Epithelial cell of esophagus (primary cell): ENCODE measurements around the gene PHC3.

ENCODE experiments used
- DNase-seq: peaks from one replicate; pipeline ENCODE4 v3.0.0; 2010; ENCODE audit warnings: low read depth
- H3K4me3 ChIP-seq: 2 replicates; pipeline ENCODE4 v1.5.1; 2011; ENCODE audit warnings: mild to moderate bottlenecking, low read length, control low read depth
- TF ChIP-seq, protein P1 (sequence below): IDR thresholded peaks from 2 replicates; pipeline ENCODE4 v1.5.1; 2011; ENCODE audit warnings: low read depth, mild to moderate bottlenecking, low read length, control low read depth, inconsistent platforms; ENCODE audit not compliant: insufficient read depth; ENCODE audit errors: missing control alignments

The PHC3 gene

DNA sequence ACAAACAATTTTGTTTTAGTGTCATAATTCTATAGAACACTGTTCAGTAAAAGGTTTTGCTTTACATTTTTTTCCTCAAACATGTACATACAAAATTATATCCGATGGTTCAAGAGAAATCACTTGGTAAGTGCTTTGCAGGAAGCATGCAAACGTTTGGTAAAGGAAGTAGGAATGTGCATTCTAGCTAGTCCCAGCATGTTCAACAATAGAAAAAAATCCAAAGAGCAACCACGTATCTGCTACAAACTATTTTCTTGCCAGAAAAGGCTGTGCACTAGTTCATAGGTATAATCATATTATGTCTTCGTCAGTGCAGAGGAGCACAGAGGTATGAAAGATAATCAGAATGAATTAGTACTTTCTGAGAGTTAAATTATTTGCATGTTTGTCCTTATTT is 85.8 kb downstream of the PHC3 start:
- DNase-seq: peak; percentile 63
- H3K4me3 ChIP-seq: no peak overlapping the region
- TF ChIP-seq, protein P1, sequence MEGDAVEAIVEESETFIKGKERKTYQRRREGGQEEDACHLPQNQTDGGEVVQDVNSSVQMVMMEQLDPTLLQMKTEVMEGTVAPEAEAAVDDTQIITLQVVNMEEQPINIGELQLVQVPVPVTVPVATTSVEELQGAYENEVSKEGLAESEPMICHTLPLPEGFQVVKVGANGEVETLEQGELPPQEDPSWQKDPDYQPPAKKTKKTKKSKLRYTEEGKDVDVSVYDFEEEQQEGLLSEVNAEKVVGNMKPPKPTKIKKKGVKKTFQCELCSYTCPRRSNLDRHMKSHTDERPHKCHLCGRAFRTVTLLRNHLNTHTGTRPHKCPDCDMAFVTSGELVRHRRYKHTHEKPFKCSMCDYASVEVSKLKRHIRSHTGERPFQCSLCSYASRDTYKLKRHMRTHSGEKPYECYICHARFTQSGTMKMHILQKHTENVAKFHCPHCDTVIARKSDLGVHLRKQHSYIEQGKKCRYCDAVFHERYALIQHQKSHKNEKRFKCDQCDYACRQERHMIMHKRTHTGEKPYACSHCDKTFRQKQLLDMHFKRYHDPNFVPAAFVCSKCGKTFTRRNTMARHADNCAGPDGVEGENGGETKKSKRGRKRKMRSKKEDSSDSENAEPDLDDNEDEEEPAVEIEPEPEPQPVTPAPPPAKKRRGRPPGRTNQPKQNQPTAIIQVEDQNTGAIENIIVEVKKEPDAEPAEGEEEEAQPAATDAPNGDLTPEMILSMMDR: no peak

DNA sequence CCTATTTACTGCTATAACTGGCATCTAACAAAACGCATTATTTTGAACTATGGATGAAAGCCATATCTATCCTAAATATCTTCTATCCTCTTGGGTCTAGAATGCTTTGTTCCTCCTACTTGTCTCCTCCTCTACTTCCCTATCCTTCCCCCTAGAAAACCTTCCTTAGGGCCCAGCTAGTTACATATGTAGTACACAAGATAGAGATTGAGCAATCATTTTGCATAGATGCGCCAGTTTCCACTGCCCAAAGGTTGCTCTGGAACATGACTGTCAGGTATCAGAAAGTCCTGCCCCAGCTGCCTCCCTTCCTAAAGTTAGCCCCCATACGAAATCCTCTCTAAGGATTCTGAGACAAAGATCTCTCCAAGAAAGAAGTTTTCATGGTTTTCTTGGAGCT is 88.6 kb downstream of the PHC3 start:
- H3K4me3 ChIP-seq: no peak overlapping the region
- TF ChIP-seq, protein P1: no peak
- DNase-seq: no peak

DNA sequence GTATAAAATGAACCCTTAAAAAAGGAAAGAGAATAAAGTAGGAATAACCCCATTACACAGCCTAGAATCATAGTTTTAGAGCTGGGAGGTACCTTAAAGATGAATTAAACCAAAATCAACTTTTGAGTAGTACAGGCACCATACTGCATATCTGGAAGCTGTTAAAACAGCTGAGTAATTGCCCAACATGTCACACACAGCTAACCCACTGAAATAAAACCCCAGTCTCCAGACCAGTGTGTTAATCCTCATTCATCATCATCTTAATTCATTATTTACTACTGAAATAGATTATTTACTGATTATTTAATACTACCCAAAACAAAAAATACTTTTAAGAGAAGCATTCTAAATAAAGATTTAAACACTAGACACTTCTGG is 90.9 kb downstream of the PHC3 start:
- no peak overlapping the region for H3K4me3 ChIP-seq
- TF ChIP-seq, protein P1: no peak
- DNase-seq: no peak

DNA sequence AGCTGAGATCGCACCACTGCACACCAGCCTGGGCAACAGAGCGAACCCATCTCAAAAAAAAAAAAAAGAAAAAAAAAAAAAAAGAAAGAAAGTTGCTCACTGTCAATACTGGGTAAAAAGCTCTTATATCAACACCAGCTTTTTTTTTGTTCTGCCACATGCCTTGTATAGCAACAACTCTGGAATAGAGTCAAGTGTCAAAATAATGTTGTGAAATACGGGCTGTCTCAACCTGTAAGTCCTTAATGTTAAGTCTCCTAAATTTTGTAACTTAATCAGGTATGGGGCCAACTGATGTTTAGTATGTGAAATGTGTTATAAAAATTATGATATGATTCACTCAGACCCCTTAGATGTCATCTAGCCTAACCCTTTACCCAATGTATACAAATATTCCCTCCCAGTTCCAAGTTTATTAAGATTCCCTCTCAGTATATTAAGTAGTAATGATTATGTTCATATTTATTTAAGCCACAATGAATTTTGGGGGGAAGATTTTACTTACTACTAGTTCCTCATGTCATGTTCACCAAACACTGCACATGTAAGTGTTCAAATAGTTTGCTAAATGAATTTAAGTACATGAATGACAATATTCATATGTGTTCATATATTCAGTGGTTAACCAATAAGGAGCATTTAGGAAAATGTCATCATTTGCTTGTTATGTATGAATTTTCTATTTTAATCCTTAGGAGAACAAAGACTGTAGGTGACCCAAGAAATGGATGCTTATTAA is 91.5 kb downstream of the PHC3 start:
- H3K4me3 ChIP-seq: no peak overlapping the region
- TF ChIP-seq, protein P1: no peak
- peak; percentile 17 for DNase-seq

DNA sequence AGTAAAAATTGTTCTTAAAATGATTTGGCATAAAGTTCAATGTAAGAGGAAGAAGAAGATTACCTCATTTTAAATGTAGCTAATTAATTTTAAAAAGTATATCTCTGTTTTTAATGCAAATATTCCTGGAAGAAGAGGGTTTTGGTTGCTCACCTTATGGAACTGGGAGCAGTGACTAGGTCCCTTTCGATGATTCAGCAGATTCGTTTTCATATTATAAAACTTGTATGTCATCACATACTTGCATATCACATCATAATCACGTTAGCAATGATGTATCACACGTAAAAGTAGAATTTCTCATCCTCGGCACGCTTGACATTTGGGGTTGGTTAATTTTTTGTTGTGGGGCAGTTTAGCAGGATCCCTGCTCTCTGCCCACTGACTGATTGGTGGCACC is 96.1 kb downstream of the PHC3 start:
- no peak overlapping the region for H3K4me3 ChIP-seq
- DNase-seq: no peak
- TF ChIP-seq, protein P1: no peak

DNA sequence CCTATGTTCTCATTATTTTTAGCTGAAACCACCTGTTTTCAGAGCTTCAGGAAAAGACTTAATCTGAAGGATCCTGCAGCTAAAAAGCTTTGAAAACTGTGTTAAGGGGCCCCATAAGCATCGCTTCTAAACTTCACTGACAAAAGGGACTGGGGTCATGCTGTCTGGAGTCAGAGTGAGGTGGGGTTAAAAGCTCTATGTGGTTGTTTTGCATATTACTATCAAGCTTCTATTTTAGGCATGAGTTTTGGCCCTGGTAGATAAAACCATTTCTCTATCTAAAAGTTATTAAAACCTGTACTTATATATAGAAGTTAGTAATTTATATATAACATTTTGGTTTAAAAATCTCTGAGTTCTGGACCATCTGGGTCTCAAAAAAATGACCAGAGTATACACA is 98.2 kb downstream of the PHC3 start:
- no peak for DNase-seq
- TF ChIP-seq, protein P1: no peak
- no peak overlapping the region for H3K4me3 ChIP-seq
